K562 (cell line): ENCODE data around the gene TOX2. TPM values are rescaled to one million over a fixed set of nuclear protein-coding genes. Genes with fewer than 3 reads are reported as not detected.

Source experiments
- ATAC-seq: fragments of 200-7000 bp; cut with Tn5 transposase; 3 replicates; pipeline ENCODE4 v1.9.1; 2020; ENCODE audit warnings: moderate library complexity
- BruUV-seq: library from RNA; stranded (reverse); fragments of 400-500 nt; replicated peaks from 2 replicates; lab custom pipeline; 2021; lab: Mats Ljungman, UMichigan
- CTCF ChIA-PET: fragments of 300-600 bp; formaldehyde crosslinking; extraction: SDS; loops from one replicate; lab custom pipeline; 2021; ENCODE audit warnings: low intra/inter-chr PET ratio; lab: Yijun Ruan, JAX
- POLR2A ChIA-PET: fragments of 300-600, 350-650 bp; sonication (Branson Sonifier 250); formaldehyde crosslinking; extraction: SDS; loops from one replicate; lab custom pipeline; 2021; ENCODE audit warnings: antibody characterized with exemption, inconsistent platforms; lab: Yijun Ruan, JAX
- DNase-seq, 4 experiments: peaks; one replicate each; pipeline versions ENCODE4 v3.0.0 to v3.0.0-alpha.2; 2011 to 2018; ENCODE audit warnings: low spot score in 3 of 4, mixed read lengths in 3 of 4; ENCODE audit errors: extremely low read depth in 1 of 4
- FAIRE-seq: peaks from 2 replicates; lab custom pipeline; 2011; peaks lifted over from hg19 to GRCh38; lab: Jason Lieb, UNC
- H2AFZ ChIP-seq: 2 replicates; pipeline ENCODE4 v1.6.0; 2011; ENCODE audit warnings: low read depth, low read length, control low read depth, inconsistent platforms
- H3K27ac ChIP-seq: fragments of 200-600 bp; 3 replicates; pipeline ENCODE4 v1.8.0; 2011; ENCODE audit warnings: low read depth, mild to moderate bottlenecking, control low read depth, inconsistent platforms, low read length, moderate library complexity, mixed read lengths; ENCODE audit errors: extremely low read depth
- H3K27me3 ChIP-seq, 2 experiments: fragments of 300-600 bp in 1 of 2; 2 replicates in 1 of 2; 3 replicates in 1 of 2; pipeline versions ENCODE4 v1.6.0 to v1.8.0; 2011; ENCODE audit warnings: inconsistent platforms in 2 of 2, low read length in 2 of 2, mild to moderate bottlenecking in 1 of 2, mixed read lengths in 1 of 2, moderate library complexity in 1 of 2; ENCODE audit not compliant: control insufficient read depth in 2 of 2, insufficient read depth in 2 of 2
- H3K36me3 ChIP-seq: fragments of 300-600 bp; 3 replicates; pipeline ENCODE4 v1.8.0; 2011; ENCODE audit warnings: mild to moderate bottlenecking, low read length, inconsistent platforms; ENCODE audit not compliant: control insufficient read depth, insufficient read depth
- H3K4me1 ChIP-seq, 2 experiments: fragments of 200-600 bp in 1 of 2; replicated peaks in 1 of 2; 2 replicates in 1 of 2; 3 replicates in 1 of 2; pipeline versions ENCODE4 v1.5.1 to v1.8.0; 2011; ENCODE audit warnings: inconsistent platforms in 2 of 2, low read length in 2 of 2, mild to moderate bottlenecking in 1 of 2, mixed read lengths in 1 of 2, moderate library complexity in 1 of 2; ENCODE audit not compliant: control insufficient read depth in 2 of 2, insufficient read depth in 2 of 2
- H3K4me2 ChIP-seq: 2 replicates; pipeline ENCODE4 v1.6.1; 2011; ENCODE audit warnings: low read length, control low read depth, inconsistent platforms, mixed read lengths; ENCODE audit not compliant: insufficient read depth
- H3K4me3 ChIP-seq: fragments of 200-600 bp; sonication (generic), shearing (Covaris generic); 2 replicates; pipeline ENCODE4 v1.5.1; 2016; ENCODE audit warnings: control low read depth, inconsistent platforms
- H3K79me2 ChIP-seq: fragments of 200-600 bp; 3 replicates; pipeline ENCODE4 v1.8.0; 2011; ENCODE audit warnings: low read length, inconsistent platforms; ENCODE audit not compliant: control insufficient read depth, insufficient read depth
- H3K9ac ChIP-seq, 2 experiments: 2 replicates each; pipeline versions ENCODE4 v1.6.0 to v1.6.1; 2011; ENCODE audit warnings: low read depth in 2 of 2, low read length in 2 of 2, control low read depth in 1 of 2, inconsistent platforms in 1 of 2, mild to moderate bottlenecking in 1 of 2, mixed read lengths in 1 of 2; ENCODE audit not compliant: insufficient read depth in 1 of 2
- H3K9me1 ChIP-seq: one replicate; pipeline ENCODE4 v1.6.0; 2011; ENCODE audit warnings: inconsistent platforms, mild to moderate bottlenecking, low read length, moderate library complexity; ENCODE audit not compliant: control insufficient read depth, insufficient read depth
- H3K9me3 ChIP-seq: replicated peaks from 2 replicates; pipeline ENCODE4 v1.5.1; 2011; ENCODE audit warnings: low read depth, low read length, inconsistent platforms; ENCODE audit not compliant: control insufficient read depth, insufficient read depth
- H4K20me1 ChIP-seq: replicated peaks from 2 replicates; pipeline ENCODE4 v1.6.1; 2011; ENCODE audit warnings: low read length, inconsistent platforms, mixed read lengths; ENCODE audit not compliant: control insufficient read depth, insufficient read depth
- C11orf30 ChIP-seq: fragments of 450-650 bp; IDR thresholded peaks from 2 replicates; pipeline ENCODE4 v1.6.1; 2016; ENCODE audit warnings: low read depth, mild to moderate bottlenecking
- ETV1 ChIP-seq: fragments of 450-650 bp; conservative IDR thresholded peaks from 2 replicates; pipeline ENCODE4 v1.6.1; 2016; ENCODE audit warnings: missing genetic modification characterization, control low read depth, low read depth, missing compliant biosample characterization
- MAFG ChIP-seq: fragments of 450-650 bp; conservative IDR thresholded peaks from 2 replicates; pipeline ENCODE4 v1.6.1; 2016; ENCODE audit warnings: missing genetic modification characterization, missing compliant biosample characterization
- NCOR1 ChIP-seq: fragments of 450-650 bp; IDR thresholded peaks from 2 replicates; pipeline ENCODE4 v1.6.1; 2016; ENCODE audit warnings: mild to moderate bottlenecking, moderate library complexity
- NELFE ChIP-seq: IDR thresholded peaks from 2 replicates; pipeline ENCODE4 v1.6.1; 2011; ENCODE audit warnings: mild to moderate bottlenecking; ENCODE audit not compliant: insufficient read depth, insufficient read length
- NR4A1 ChIP-seq, 2 experiments: fragments of 250-450 bp in 1 of 2; fragments of 450-650 bp in 1 of 2; sonication (Bioruptor Pico) in 1 of 2; IDR thresholded peaks; 2 replicates each; pipeline versions ENCODE4 v1.4.0 to v1.6.1; 2016 to 2020; ENCODE audit warnings: mild to moderate bottlenecking in 2 of 2, missing compliant biosample characterization in 1 of 2, missing genetic modification characterization in 1 of 2, moderate library complexity in 1 of 2
- POU5F1 ChIP-seq: fragments of 150-350 bp; IDR thresholded peaks from 2 replicates; pipeline ENCODE4 v1.6.1; 2014; ENCODE audit warnings: borderline replicate concordance, low read length, low read depth, mild to moderate bottlenecking; ENCODE audit not compliant: partially characterized antibody
- STAT5A ChIP-seq: IDR thresholded peaks from 2 replicates; pipeline ENCODE4 v1.6.1; 2012; ENCODE audit warnings: low read length, inconsistent platforms, borderline replicate concordance
- TAF15 ChIP-seq: fragments of 200-400 bp; formaldehyde crosslinking; IDR thresholded peaks from 2 replicates; pipeline ENCODE4 v1.6.1; 2017; ENCODE audit warnings: mild to moderate bottlenecking, low read depth, low read length, moderate library complexity
- TCF3 ChIP-seq: sonication (generic); formaldehyde crosslinking; IDR thresholded peaks from 2 replicates; pipeline ENCODE4 v1.4.0; 2020; ENCODE audit warnings: mild to moderate bottlenecking, missing genetic modification reagents
- TCFL5 ChIP-seq: fragments of 250-450 bp; sonication (Bioruptor Pico); conservative IDR thresholded peaks from 2 replicates; pipeline ENCODE4 v1.6.1; 2021; ENCODE audit warnings: mild to moderate bottlenecking, moderate library complexity, matching md5 sums
- TEAD4 ChIP-seq, 2 experiments: sonication (generic) in 1 of 2; formaldehyde crosslinking in 1 of 2; IDR thresholded peaks; 2 replicates each; pipeline versions ENCODE4 v1.6.1 to v1.8.0; 2012 to 2022; ENCODE audit warnings: borderline replicate concordance in 1 of 2, inconsistent platforms in 1 of 2, low read length in 1 of 2, mild to moderate bottlenecking in 1 of 2, missing genetic modification reagents in 1 of 2
- ZNF197 ChIP-seq: fragments of 200-800 bp; sonication (Bioruptor generic); IDR thresholded peaks from 2 replicates; pipeline ENCODE4 v1.6.1; 2016; ENCODE audit warnings: low read depth, missing genetic modification characterization, missing compliant biosample characterization
- ZNF589 ChIP-seq: fragments of 200-800 bp; sonication (Bioruptor generic); IDR thresholded peaks from 2 replicates; pipeline ENCODE4 v1.6.1; 2016; ENCODE audit warnings: low read depth, missing genetic modification characterization, missing compliant biosample characterization
- WGBS: fragments of 100-300 bp; shearing (Covaris generic); methylation state at CpG from one replicate; pipeline ENCODE4 v1.1.6; 2016; ENCODE audit warnings: low coverage, mixed read lengths; ENCODE audit not compliant: insufficient coverage; ENCODE audit errors: missing lambda C conversion rate; 5-methylcytosine and 5-hydroxymethylcytosine counted together
- in situ Hi-C: fragments of 300-500 bp; cut with MboI; formaldehyde crosslinking; loops from 4 replicates; pipeline ENCODE4 v1.15.0; 2018; ENCODE audit warnings: inconsistent platforms, mixed read lengths
- intact Hi-C: fragments of 100-400 bp; cut with micrococcal nuclease; formaldehyde crosslinking; loops from 2 replicates; pipeline ENCODE4 v1.14.2; 2022
- polyA plus RNA-seq, 8 experiments: library from polyadenylated mRNA; depleted of rRNA in 4 of 8; stranded (reverse) in 5 of 8; unstranded in 3 of 8; fragments of >200 nt; fragmentation: Nextera tagmentation in 2 of 8; fragmentation: Illumina TruSeq in 1 of 8; extraction: Ambion mirVana in 2 of 8; extraction: Trizol in 1 of 8; gene quantifications; 2 replicates each; pipeline versions ENCODE4 v1.2.1 to v1.2.3, GENCODE V29; 2011 to 2014; ENCODE audit warnings: inconsistent platforms in 1 of 8, missing spikeins in 1 of 8
- total RNA-seq, 7 experiments: library from RNA; depleted of rRNA in 6 of 7; stranded (reverse); fragments of >200 nt in 6 of 7; fragmentation: Illumina TruSeq in 2 of 7; extraction: Trizol in 2 of 7; gene quantifications; 2 replicates each; pipeline versions ENCODE4 v1.2.1 to v1.2.3, GENCODE V29; 2011 to 2021; ENCODE audit warnings: low replicate concordance in 1 of 7
- TF ChIP-seq, protein P1 (sequence below): sonication (generic); formaldehyde crosslinking; IDR thresholded peaks from 2 replicates; pipeline ENCODE4 v1.8.1; 2023; ENCODE audit warnings: mild to moderate bottlenecking, missing genetic modification reagents
- TF ChIP-seq, protein P2 (sequence below): IDR thresholded peaks from 2 replicates; pipeline ENCODE4 v1.6.1; 2012; ENCODE audit warnings: low read depth, low read length, improper control_type of control experiment, borderline replicate concordance
- TF ChIP-seq, protein P3 (sequence below): fragments of 250-450 bp; sonication (Bioruptor Pico); IDR thresholded peaks from 2 replicates; pipeline ENCODE4 v1.5.0; 2020; ENCODE audit warnings: mild to moderate bottlenecking

TOX2 gene
- total and polyA plus RNA-seq, 9 of the 15 experiments (the other 6 are each of a cell fraction or from before 2014, with no cell fraction given): not detected

DNA sequence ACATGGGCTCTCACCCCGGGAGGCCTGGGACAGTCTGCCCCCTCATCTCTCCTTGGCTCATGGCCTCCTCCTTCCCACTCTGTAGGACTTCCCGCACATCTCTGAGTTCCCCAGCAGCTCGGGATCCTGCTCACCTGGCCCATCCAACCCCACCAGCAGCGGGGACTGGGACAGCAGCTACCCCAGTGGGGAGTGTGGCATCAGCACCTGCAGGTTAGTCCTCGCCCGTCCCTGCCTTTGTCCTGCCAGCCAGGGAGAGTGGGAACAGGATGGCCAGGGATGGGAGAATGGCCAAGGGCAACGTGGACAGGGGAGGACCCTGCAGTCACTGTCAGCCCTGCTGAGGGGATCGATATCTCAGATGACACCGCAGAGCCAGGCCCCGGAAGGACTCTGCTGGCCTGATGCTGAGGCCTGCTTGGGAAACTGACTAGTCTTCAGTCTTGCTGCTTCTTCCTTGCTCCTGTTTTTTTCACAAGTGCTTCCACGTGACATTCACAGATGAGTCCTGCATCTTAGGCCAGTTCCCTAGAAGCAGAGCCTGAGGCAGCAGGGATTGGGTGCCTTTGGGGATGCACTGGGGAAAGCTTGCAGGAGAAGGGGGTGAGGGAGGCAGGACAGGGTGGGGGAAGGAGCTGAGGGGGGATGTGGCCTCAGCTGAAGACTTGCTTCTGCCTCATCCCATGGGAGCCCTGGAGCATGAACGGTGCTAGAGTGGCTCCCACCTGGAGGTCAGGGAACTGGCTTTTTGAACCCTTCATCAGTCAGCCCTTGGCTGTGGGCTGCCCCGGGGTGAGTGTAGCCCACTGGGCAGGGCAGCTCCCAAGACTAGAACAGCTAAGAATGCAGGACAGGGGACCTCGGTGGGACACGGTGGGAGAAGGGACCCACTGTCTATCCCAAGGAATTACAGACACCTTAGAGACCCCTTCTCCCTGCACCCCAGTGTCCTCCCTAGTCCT, 152.3 kb downstream of the TOX2 start:
- under 1% methylated on average over 15 of the region's 15 CpGs for WGBS
- H4K20me1 ChIP-seq: 0 out of 2 replicates have a peak, but pooled peaks cover 6% of the 10 kb centered on the region
- ChIA-PET POLR2A (no interaction called here), CTCF (no interaction called here)
- H3K9me1 ChIP-seq: peaks cover 3% of the 10 kb centered on the region
- no peaks in the 10 kb centered on the region for H3K36me3 ChIP-seq
- DNase-seq (no peak), ATAC-seq (no peak), FAIRE-seq (no peak)
- H3K4me3 ChIP-seq: no peak overlapping the region
- H3K4me2 ChIP-seq: no peak overlapping the region
- peaks cover 31 to 70% of the 10 kb centered on the region in 2 experiments for H3K27me3 ChIP-seq
- in situ Hi-C loops (no loop called here), intact Hi-C loops (no loop called here)
- H3K27ac ChIP-seq: no peak overlapping the region
- no peak overlapping the region for H2AFZ ChIP-seq
- no peaks in the 10 kb centered on the region for H3K9me3 ChIP-seq
- BruUV-seq: no TSS peak
- H3K4me1 ChIP-seq: no peaks in the 10 kb centered on the region
- H3K9ac ChIP-seq: no peak overlapping the region; a peak in 1 of 4 replicates
- no peaks in the 10 kb centered on the region for H3K79me2 ChIP-seq
- TF ChIP-seq, protein P1, sequence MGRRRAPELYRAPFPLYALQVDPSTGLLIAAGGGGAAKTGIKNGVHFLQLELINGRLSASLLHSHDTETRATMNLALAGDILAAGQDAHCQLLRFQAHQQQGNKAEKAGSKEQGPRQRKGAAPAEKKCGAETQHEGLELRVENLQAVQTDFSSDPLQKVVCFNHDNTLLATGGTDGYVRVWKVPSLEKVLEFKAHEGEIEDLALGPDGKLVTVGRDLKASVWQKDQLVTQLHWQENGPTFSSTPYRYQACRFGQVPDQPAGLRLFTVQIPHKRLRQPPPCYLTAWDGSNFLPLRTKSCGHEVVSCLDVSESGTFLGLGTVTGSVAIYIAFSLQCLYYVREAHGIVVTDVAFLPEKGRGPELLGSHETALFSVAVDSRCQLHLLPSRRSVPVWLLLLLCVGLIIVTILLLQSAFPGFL (CRISPR knock-in tag): no peak
- TF ChIP-seq ZNF197 (CRISPR knock-in tag) (no peak), TAF15 (no peak), TCFL5 (CRISPR knock-in tag) (no peak), C11orf30 (no peak), TCF3 (CRISPR knock-in tag) (no peak), NCOR1 (no peak), ZNF589 (CRISPR knock-in tag) (no peak), POU5F1 (no peak), STAT5A (no peak), ETV1 (tag) (no peak), NR4A1 (CRISPR knock-in tag; IDR thresholded peaks at IDR 0.05) (no peak), NR4A1 (tag; IDR thresholded peaks at IDR 0.05) (no peak), NELFE (no peak), TEAD4 (IDR thresholded peaks at IDR 0.05; ENCODE audit: low read length) (no peak), TEAD4 (CRISPR knock-in tag; IDR thresholded peaks at IDR 0.05; ENCODE audit: borderline replicate concordance) (no peak), MAFG (tag) (no peak)
- TF ChIP-seq, protein P2, sequence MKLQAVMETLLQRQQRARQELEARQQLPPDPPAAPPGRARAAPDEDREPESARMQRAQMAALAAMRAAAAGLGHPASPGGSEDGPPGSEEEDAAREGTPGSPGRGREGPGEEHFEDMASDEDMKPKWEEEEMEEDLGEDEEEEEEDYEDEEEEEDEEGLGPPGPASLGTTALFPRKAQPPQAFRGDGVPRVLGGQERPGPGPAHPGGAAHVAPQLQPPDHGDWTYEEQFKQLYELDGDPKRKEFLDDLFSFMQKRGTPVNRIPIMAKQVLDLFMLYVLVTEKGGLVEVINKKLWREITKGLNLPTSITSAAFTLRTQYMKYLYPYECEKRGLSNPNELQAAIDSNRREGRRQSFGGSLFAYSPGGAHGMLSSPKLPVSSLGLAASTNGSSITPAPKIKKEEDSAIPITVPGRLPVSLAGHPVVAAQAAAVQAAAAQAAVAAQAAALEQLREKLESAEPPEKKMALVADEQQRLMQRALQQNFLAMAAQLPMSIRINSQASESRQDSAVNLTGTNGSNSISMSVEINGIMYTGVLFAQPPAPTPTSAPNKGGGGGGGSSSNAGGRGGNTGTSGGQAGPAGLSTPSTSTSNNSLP: no peak
- TF ChIP-seq, protein P3, sequence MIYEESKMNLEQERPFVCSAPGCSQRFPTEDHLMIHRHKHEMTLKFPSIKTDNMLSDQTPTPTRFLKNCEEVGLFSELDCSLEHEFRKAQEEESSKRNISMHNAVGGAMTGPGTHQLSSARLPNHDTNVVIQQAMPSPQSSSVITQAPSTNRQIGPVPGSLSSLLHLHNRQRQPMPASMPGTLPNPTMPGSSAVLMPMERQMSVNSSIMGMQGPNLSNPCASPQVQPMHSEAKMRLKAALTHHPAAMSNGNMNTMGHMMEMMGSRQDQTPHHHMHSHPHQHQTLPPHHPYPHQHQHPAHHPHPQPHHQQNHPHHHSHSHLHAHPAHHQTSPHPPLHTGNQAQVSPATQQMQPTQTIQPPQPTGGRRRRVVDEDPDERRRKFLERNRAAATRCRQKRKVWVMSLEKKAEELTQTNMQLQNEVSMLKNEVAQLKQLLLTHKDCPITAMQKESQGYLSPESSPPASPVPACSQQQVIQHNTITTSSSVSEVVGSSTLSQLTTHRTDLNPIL: no peak
